Endodermal cell (in vitro differentiated cells): ENCODE results near the gene HPD. TPM values are rescaled to one million over a fixed set of nuclear protein-coding genes. Genes with fewer than 3 reads are reported as not detected.

Experiments used
- DNase-seq: peaks from one replicate; pipeline ENCODE4 v3.0.0-alpha.2; 2017
- H3K27ac ChIP-seq: 2 replicates; pipeline ENCODE4 v1.5.1; 2013; ENCODE audit warnings: mild to moderate bottlenecking, low read depth, low read length, moderate library complexity
- H3K27me3 ChIP-seq: 2 replicates; pipeline ENCODE4 v1.6.1; 2013; ENCODE audit warnings: mild to moderate bottlenecking, low read length, moderate library complexity; ENCODE audit not compliant: insufficient read depth, control insufficient read depth, poor library complexity, severe bottlenecking
- H3K36me3 ChIP-seq: 2 replicates; pipeline ENCODE4 v1.7.0; 2013; ENCODE audit warnings: mild to moderate bottlenecking, low read length, moderate library complexity; ENCODE audit not compliant: control insufficient read depth, insufficient read depth
- H3K4me1 ChIP-seq: one replicate; pipeline ENCODE4 v1.7.0; 2013; ENCODE audit warnings: low read length; ENCODE audit not compliant: control insufficient read depth, insufficient read depth
- H3K4me3 ChIP-seq: 2 replicates; pipeline ENCODE4 v1.5.1; 2013; ENCODE audit warnings: mild to moderate bottlenecking, low read length, moderate library complexity
- H3K9ac ChIP-seq: 2 replicates; pipeline ENCODE4 v1.6.1; 2013; ENCODE audit warnings: mild to moderate bottlenecking, low read length, moderate library complexity; ENCODE audit not compliant: poor library complexity, severe bottlenecking; ENCODE audit errors: extremely low read depth
- H3K9me3 ChIP-seq: 2 replicates; pipeline ENCODE4 v1.6.1; 2013; ENCODE audit warnings: mild to moderate bottlenecking, low read length, moderate library complexity; ENCODE audit not compliant: control insufficient read depth
- H3K27ac Mint-ChIP-seq: 2 replicates; pipeline ENCODE4 v1.8.0; 2020; ENCODE audit warnings: mixed read lengths
- H3K27me3 Mint-ChIP-seq: 2 replicates; pipeline ENCODE4 v1.8.0; 2021; ENCODE audit warnings: mild to moderate bottlenecking, mixed read lengths; ENCODE audit not compliant: insufficient read depth
- H3K36me3 Mint-ChIP-seq: 2 replicates; pipeline ENCODE4 v1.8.0; 2020; ENCODE audit warnings: low read depth, mixed read lengths
- H3K4me1 Mint-ChIP-seq: 2 replicates; pipeline ENCODE4 v1.8.0; 2020; ENCODE audit warnings: mixed read lengths
- H3K4me3 Mint-ChIP-seq: 2 replicates; pipeline ENCODE4 v1.8.0; 2020; ENCODE audit warnings: mild to moderate bottlenecking, moderate library complexity, mixed read lengths
- H3K9me3 Mint-ChIP-seq: 2 replicates; pipeline ENCODE4 v1.8.0; 2020; ENCODE audit warnings: mild to moderate bottlenecking, mixed read lengths
- CTCF ChIP-seq: fragments of 200-600 bp; sonication (generic); conservative IDR thresholded peaks from 2 replicates; pipeline ENCODE4 v1.5.0; 2021; ENCODE audit warnings: antibody characterized with exemption, mild to moderate bottlenecking
- WGBS, 2 experiments: methylation state at CpG; one replicate each; pipeline versions ENCODE4 v1.1.5 to v1.1.7; 2013; ENCODE audit warnings: missing lambda C conversion rate in 2 of 2, mixed read lengths in 1 of 2; ENCODE audit not compliant: insufficient coverage in 1 of 2, insufficient read length in 1 of 2; 5-methylcytosine and 5-hydroxymethylcytosine counted together
- total RNA-seq, 2 donors: library from RNA; stranded (reverse); fragmentation: NEBNext Ultra II Directional in 1 of 2; extraction: Animal tissue kit (Norgen Biotek cat#: 25700) in 1 of 2; gene quantifications; 2 replicates in 1 of 2; 3 replicates in 1 of 2; pipeline ENCODE4 v1.2.1, GENCODE V29; 2021

The HPD gene
- total RNA-seq, 2 donors from 2014 or later, result 0.55 to 0.71 TPM

- H3K27me3 Mint-ChIP-seq, result no peaks in the 10 kb centered on the region
- no peaks in the 10 kb centered on the region for H3K27me3 ChIP-seq
- TF ChIP-seq CTCF, result no peak
- H3K4me1 ChIP-seq, result no peaks in the 10 kb centered on the region
- no peak overlapping the region for H3K4me3 Mint-ChIP-seq
- H3K9me3 ChIP-seq, result no peaks in the 10 kb centered on the region
- no peak overlapping the region for H3K4me3 ChIP-seq
- 93 to 96% methylated on average over 8 to 22 of the region's 22 CpGs for WGBS, 2 experiments
- H3K36me3 Mint-ChIP-seq, result peaks cover 65% of the 10 kb centered on the region
- peaks cover 83% of the 10 kb centered on the region for H3K36me3 ChIP-seq
- H3K27ac ChIP-seq, result no peak overlapping the region
- no peak overlapping the region for H3K27ac Mint-ChIP-seq
- H3K9me3 Mint-ChIP-seq, result no peaks in the 10 kb centered on the region
- no peak for DNase-seq
- H3K9ac ChIP-seq, result no peak overlapping the region
- H3K4me1 Mint-ChIP-seq, result no peaks in the 10 kb centered on the region
Observed at GRCh38 chr12:121819212-121819949, 39.3 kb downstream of the HPD start.

GRCh38 chr12:121817648-121818043 is 41.0 kb downstream of the HPD start:
- Histone ChIP-seq H3K27me3 (no peaks in the 10 kb centered on the region), H3K9me3 (no peaks in the 10 kb centered on the region), H3K4me1 (no peaks in the 10 kb centered on the region), H3K36me3 (peaks cover 85% of the 10 kb centered on the region), H3K27ac (no peak overlapping the region), H3K9ac (no peak overlapping the region), H3K4me3 (no peak overlapping the region)
- no peak for TF ChIP-seq CTCF
- no peaks in the 10 kb centered on the region for H3K9me3 Mint-ChIP-seq
- H3K27me3 Mint-ChIP-seq, result no peaks in the 10 kb centered on the region
- no peak overlapping the region for H3K27ac Mint-ChIP-seq
- WGBS, 2 experiments, result 93 to 97% methylated on average over 11 to 18 of the region's 18 CpGs
- no peak for DNase-seq
- peaks cover 63% of the 10 kb centered on the region for H3K36me3 Mint-ChIP-seq
- H3K4me1 Mint-ChIP-seq, result peaks cover 8% of the 10 kb centered on the region
- no peak overlapping the region for H3K4me3 Mint-ChIP-seq

GRCh38 chr12:121816925-121817647 is 41.6 kb downstream of the HPD start:
- H3K36me3 ChIP-seq, result peaks cover 79% of the 10 kb centered on the region
- peaks cover 58% of the 10 kb centered on the region for H3K36me3 Mint-ChIP-seq
- TF ChIP-seq CTCF, result no peak

More at GRCh38 chr12:121816925-121817647, 41.6 kb downstream of the HPD start:
- Mint-ChIP-seq H3K9me3 (no peaks in the 10 kb centered on the region), H3K27ac (no peak overlapping the region), H3K27me3 (no peaks in the 10 kb centered on the region), H3K4me3 (no peak overlapping the region), H3K4me1 (peaks cover 9% of the 10 kb centered on the region)
- Histone ChIP-seq H3K4me1 (no peaks in the 10 kb centered on the region), H3K4me3 (no peak overlapping the region), H3K9me3 (no peaks in the 10 kb centered on the region), H3K27me3 (no peaks in the 10 kb centered on the region), H3K27ac (no peak overlapping the region), H3K9ac (no peak overlapping the region)
- WGBS, 2 experiments, result 97 to 98% methylated on average over 21 to 38 of the region's 47 CpGs
- no peak for DNase-seq
